Left ventricle myocardium superior (tissue), 1 donor: Measurements from ENCODE around the gene CCDC12. TPM values are rescaled to one million over a fixed set of nuclear protein-coding genes. Genes with fewer than 3 reads are reported as not detected.

ENCODE experiments used
- ATAC-seq: fragments of 200-7000 bp; cut with Tn5 transposase; one replicate; pipeline ENCODE4 v1.9.1; 2020; ENCODE audit warnings: mild to moderate bottlenecking, moderate library complexity
- DNase-seq: peaks from one replicate; pipeline ENCODE4 v3.0.0-alpha.2; 2020
- intact Hi-C: fragments of 100-400 bp; cut with micrococcal nuclease; formaldehyde crosslinking; loops from one replicate; pipeline ENCODE4 v1.11.0; 2022
- total RNA-seq: library from RNA; stranded (reverse); fragmentation: NEBNext Ultra II Directional; extraction: Animal tissue kit (Norgen Biotek cat#: 25700); gene quantifications from one replicate; pipeline ENCODE4 v1.2.1, GENCODE V29; 2021
- donor health status: DM: no; HTN: yes; CAD: no; lungs with severe emphysema.

Gene CCDC12
- total RNA-seq, 1 donor from 2014 or later = 29.6 TPM

DNA sequence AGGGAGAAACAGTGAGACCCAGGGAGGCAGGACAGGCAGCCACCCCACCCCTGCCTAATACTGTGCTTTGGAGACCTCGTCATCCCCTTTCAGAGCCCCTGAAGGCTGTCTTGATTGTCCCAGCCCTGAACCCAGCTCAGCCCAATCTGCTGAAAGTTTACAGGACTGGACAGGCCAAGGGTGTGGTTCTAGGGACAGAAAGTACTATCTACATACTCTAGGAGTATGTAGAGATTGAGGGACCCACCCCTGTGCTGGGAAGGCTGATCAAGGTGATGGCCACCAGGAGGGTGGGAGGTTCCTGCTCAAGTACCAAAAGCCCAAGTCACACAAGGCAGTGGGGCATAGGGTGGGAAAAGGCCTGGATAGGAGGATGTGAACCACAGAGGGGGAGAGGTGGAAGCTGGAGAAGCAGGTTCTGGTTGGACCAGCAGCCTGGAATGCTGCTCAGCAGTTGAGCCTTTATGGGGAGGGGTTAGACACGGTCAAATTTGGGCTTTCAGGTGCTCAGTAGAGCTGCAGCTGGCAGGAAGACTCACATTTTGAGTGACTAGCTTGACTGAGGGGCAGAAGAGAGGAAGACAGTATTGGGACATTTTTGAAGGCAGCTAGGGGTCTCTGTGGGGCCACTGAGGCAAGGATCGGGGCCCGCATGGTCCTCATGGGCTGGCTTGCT, 9.6 kb upstream of the CCDC12 start:
- intact Hi-C loops = no loop called here
- DNase-seq (peak; percentile 15), ATAC-seq (no peak)

DNA sequence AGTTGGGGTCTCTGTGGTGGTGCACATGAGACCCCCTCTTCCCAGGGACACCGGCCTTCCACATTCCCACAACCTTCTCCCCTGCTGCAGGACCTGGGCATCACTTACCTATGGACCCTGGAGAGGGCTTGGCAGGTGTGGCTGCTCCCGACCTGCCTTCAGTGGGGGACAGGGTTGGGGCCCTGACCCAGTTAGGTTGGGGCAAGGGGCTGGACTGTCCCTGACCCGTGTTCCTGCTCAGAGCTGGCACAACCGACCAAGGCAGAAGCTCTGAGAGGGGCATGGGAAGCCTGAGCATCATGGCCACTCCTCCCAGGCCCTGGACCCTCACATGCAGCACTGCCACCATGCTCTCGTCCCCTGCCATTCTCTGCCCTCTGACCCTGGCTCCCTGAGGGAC, 9.0 kb upstream of the CCDC12 start:
- intact Hi-C loops = no loop called here
- DNase-seq (peak; percentile 16), ATAC-seq (no peak)

DNA sequence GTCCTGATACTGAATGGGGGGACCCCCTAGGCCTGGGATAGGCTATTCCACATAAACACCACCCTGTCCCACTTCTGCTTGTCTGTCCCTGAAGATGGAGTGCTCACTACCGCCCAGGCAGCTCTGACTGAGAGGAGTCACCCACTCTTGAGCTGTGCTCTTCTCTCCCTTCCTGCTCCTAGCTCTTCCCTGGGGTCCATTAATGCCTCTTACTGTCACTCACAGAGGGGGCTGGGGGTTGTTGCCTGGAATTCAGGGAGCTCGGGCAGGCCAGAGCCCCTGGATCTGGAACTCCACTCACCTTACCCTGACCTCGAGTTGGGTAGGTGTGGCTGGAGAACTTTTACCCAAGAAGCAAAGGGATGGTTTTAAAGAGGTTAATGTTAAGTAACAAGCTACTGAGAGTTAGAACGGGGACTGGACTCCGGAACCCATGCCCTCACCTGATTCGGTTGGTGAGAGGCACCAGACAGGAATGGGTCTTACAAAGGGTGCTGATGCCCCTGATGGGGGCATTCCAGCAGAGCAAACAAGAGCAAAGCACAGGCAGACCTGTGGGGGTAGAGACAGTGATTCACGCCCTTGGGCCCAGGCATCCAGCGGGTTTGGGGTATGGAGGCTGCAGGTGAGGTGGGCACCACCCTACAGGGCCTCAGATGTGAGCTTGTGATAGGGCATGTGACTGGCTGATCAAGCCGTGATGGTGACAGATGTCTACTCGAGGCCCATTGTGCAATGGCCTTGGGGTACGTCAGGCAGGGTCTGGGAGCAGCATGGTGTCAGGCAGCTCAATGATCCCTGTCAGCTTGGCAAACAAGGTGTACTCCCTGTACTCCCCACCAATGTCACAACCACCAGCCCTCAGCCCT, 8.3 kb upstream of the CCDC12 start:
- intact Hi-C loops = no loop called here
- ATAC-seq (no peak), DNase-seq (peak; percentile 20)

DNA sequence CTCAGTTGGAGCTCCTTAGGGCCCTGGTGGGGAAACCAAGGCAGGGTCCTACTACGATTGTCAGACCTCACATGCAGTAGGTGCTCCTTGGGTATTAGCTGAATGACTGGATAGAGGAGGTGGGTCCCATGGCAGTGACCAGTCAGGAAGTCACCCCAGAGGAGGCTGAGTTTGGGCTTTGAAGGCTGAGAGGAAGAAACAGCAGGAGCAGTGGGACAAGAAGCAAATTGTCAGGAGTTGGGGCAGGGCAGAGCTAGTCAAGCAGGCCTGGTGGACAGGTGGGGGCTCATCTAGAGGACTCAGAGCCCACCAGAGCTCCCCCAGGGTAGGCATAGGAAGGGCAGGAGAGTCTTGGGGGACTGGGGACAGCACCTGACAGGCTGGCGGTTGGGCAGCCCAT, 6.0 kb upstream of the CCDC12 start:
- intact Hi-C loops = no loop called here
- DNase-seq (peak; percentile 16), ATAC-seq (no peak)

- DNase-seq = peak; percentile 60
- no peak for ATAC-seq
- intact Hi-C loops = no loop called here
Measured at GRCh38 chr3:46981932-46982471, 5.5 kb upstream of the CCDC12 start.

- intact Hi-C loops = no loop called here
- no peak for ATAC-seq
- DNase-seq = peak; percentile 52
Measured at GRCh38 chr3:46979958-46980497, 3.5 kb upstream of the CCDC12 start.

DNA sequence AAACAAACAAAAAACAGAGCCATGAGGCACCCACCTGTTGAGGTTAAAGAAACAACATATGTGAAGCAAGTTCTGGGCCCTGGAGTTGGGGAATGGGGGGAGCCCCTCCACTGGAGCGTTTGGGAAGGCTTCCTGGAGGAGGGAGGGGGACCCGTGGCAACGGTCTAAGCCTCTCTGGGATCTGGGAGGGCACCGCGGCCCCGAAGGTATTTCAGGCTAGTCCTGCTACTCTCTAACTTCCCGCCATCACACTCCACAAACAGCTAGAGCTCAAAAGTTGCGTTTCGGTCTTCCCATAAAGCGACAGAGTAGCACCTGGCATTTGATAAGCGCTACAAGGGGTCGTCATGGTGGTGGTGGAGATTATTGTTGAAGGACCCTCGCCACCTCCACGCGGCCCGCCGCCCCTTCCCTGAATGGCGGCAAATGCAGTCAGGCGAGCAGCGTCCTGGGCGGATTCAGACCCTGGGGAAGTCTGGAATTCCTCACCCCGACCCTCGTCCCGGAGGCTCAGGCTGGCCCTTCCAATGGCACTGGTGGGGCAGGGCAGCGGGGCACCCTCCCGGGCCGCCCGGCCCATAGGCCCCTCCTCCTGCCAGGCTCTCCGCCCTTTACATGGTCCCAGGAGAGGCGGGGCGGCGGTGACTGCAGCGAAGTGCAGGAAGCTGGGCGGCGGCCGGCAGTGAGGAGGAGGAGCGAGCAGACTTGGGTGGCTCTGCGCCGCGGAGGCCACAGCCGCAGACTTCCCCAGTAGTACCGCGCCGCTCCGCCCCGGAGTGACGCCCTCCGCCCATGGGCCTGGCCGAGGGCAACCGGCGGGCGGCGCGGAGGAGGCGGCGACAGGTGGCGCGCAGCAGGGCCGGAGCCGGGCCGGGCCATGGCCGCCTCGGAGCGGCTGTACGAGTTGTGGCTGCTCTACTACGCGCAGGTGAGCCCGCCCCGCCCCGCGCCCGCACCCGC, 2.7 kb upstream of the CCDC12 start, which contains the start of gene NBEAL2:
NBEAL2 (plus strand) TSS at position 682 of the 960 bp plus-strand sequence; CDS start at position 878, 196 bp downstream.
- intact Hi-C loops = no loop called here
- ATAC-seq = peak; percentile 84

GRCh38 chr3:46978381-46978780, 1.8 kb upstream of the CCDC12 start:
- DNase-seq = peak; percentile 27
- ATAC-seq = no peak
- intact Hi-C loops = no loop called here

More for the DNA sequence above, 2.7 kb upstream of the CCDC12 start, which contains the start of gene NBEAL2:
- peak; percentile 98 for DNase-seq

DNA sequence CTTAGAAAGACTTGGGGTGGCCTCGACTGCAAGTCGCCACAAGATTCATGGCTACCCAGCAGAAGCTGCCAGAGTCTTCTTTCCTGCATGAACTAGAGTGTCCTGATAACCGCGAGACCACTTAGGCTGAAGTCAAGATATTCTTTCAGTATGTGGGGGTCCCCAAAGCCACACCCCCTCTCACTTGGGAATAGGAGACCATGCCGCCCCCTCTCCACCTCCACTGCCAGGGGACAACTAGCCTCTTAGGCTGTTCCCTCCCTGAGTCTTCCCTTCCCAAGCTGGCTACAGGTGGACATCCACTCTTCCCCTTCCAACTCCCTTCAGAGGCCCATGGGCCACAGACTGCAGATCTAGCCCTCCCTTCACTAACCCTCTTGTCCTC, 1.3 kb upstream of the CCDC12 start:
- intact Hi-C loops = no loop called here
- DNase-seq = peak; percentile 24
- no peak for ATAC-seq

- no peak for ATAC-seq
- intact Hi-C loops = no loop called here
- DNase-seq = peak; percentile 10
Measured at GRCh38 chr3:46974421-46975171, 1.9 kb downstream of the CCDC12 start.

DNA sequence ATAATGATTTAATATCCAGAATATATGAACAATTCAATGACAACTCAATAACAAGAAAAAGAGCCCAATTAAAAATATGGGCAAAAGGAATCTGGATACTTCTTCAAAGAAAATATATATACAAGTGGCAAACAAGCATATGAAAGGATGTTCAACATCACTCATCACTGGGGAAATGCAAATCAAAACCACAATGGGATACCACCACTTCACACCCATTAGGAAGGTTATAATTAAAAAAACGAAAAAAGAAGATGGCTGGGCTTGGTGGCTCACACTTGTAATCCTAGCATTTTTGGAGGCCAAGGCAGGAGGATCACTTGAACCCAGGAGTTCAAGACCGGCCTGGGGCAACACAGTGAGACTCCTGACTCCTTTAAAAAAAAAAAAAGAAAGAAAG, 4.1 kb downstream of the CCDC12 start:
- ATAC-seq (no peak), DNase-seq (peak; percentile 7)
- intact Hi-C loops = no loop called here

DNA sequence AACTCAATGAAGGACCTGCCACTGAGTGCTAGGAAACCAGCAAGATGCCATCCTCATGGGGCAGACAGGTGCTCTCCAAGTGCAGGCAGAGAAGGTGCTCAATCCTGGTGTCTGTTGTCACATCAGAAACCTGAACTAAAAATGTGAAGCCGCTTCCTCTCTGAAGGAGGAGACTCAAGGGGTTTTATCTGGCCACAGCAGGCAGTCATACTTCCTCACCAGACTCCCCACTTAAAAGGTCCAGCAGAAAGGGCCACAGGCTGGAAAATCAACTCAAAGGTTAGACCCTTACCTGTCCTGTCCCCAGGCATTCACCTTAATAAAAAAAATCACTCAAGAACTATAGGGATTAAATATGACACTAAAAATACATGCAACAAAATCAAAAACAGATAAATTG, 4.8 kb downstream of the CCDC12 start:
- intact Hi-C loops = no loop called here
- DNase-seq (no peak), ATAC-seq (no peak)

DNA sequence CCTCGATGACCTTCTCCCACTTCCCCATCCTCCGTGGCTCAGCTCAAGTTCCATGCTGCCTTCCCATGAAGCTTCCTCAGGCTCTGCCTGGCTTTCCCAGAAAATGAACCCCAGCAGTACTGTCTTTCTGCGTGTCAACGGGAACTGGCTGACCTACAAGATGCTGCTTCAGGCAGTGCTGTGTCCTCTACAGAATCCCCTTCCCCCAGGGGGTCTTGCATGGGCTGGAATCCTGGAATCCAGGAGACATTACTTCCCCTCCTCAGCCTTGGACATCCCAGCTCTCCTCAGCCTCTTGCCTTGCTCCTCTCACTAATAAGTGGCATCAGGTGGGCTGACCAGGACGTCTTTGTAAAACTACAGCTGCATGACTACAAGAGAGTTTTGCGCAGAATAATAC, 5.4 kb downstream of the CCDC12 start:
- intact Hi-C loops = no loop called here
- DNase-seq (peak; percentile 10), ATAC-seq (no peak)

GRCh38 chr3:46970391-46971091, 6.0 kb downstream of the CCDC12 start:
- peak; percentile 75 for DNase-seq
- ATAC-seq = peak; percentile 84
- intact Hi-C loops = no loop called here

DNA sequence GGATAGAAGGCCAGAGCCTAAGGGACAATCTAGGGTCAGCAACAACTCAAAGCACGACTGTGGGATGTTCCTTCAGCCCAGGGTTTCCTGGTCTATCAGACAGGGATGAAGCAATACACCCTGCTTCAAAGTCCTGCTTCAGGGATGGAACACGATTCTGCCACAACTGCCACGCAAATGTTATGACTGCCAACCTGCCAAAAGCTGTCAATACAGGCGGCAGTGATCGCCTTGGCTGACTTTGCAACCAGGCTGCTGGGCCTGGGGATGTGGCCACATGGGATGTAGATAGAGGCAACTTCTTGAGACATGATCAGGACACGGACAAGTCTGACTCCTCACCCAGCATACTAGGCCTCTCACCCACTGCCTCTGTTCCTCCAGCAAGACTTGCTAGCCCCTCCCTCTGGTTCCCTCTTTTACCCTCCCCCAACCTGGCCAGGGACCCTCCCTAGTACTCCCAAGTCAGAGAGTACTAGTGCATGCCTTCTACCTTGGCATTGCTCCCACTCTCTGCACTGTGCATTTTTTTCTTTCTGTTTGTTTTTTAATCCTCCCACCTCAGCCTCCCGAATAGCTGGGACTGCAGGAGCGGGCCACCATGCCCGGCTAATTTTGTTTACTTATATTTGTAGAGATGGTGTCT, 7.6 kb downstream of the CCDC12 start:
- ATAC-seq = no peak
- intact Hi-C loops = no loop called here
- DNase-seq = peak; percentile 14

- DNase-seq = no peak
Measured at GRCh38 chr3:46966811-46967210, 9.7 kb downstream of the CCDC12 start.

DNA sequence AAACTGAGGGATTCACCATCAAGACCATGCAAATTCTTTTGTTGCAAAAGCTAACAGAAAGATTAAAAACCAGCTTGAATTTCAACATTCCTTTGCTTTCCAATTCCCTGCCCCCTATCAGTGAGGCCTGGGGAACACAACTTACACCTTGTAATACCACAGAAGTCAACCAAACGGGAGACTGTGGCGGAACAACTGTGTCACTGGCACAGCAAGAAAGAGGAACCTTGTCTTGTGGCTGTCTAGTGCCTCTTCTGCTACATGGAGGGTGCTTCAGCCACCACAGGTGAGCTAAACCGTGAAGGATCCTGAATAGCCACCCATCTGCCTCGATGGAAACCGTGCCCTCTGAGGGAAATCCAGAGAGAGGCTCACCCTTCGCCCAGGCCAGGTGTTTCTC, 11.4 kb downstream of the CCDC12 start:
- ATAC-seq (no peak), DNase-seq (peak; percentile 15)
- intact Hi-C loops = no loop called here

More at GRCh38 chr3:46966811-46967210, 9.7 kb downstream of the CCDC12 start:
- ATAC-seq = no peak
- intact Hi-C loops = no loop called here
